Calu3 (cell line): ENCODE data around the gene FBXL7. TPM values are rescaled to one million over a fixed set of nuclear protein-coding genes. Genes with fewer than 3 reads are reported as not detected.

Source experiments
- BruUV-seq: library from RNA; stranded (reverse); fragments of 400-500 nt; replicated peaks from 2 replicates; lab custom pipeline; 2021; lab: Mats Ljungman, UMichigan
- CTCF ChIA-PET: fragments of 300-600 bp; sonication (Branson Sonifier 250); formaldehyde crosslinking; loops from one replicate; lab custom pipeline; 2022; ENCODE audit warnings: antibody characterized with exemption; lab: Charles Lee
- DNase-seq: peaks from one replicate; pipeline ENCODE4 v3.0.0; 2022
- H3K27ac Mint-ChIP-seq: one replicate; pipeline ENCODE4 v1.8.0; 2022; ENCODE audit warnings: mixed read lengths; ENCODE audit not compliant: unreplicated experiment
- H3K27me3 Mint-ChIP-seq: one replicate; pipeline ENCODE4 v1.8.0; 2022; ENCODE audit warnings: mixed read lengths; ENCODE audit not compliant: unreplicated experiment
- H3K36me3 Mint-ChIP-seq: one replicate; pipeline ENCODE4 v1.8.0; 2022; ENCODE audit warnings: mild to moderate bottlenecking, moderate library complexity, mixed read lengths; ENCODE audit not compliant: insufficient read depth, unreplicated experiment
- H3K4me1 Mint-ChIP-seq: one replicate; pipeline ENCODE4 v1.8.0; 2022; ENCODE audit warnings: mild to moderate bottlenecking, low read depth, mixed read lengths; ENCODE audit not compliant: unreplicated experiment
- H3K4me3 Mint-ChIP-seq: one replicate; pipeline ENCODE4 v1.8.0; 2022; ENCODE audit warnings: mild to moderate bottlenecking, low read depth, moderate library complexity, mixed read lengths; ENCODE audit not compliant: unreplicated experiment
- H3K9me3 Mint-ChIP-seq: one replicate; pipeline ENCODE4 v1.8.0; 2022; ENCODE audit warnings: low read depth, mixed read lengths; ENCODE audit not compliant: unreplicated experiment
- intact Hi-C: fragments of 100-400 bp; cut with micrococcal nuclease; formaldehyde crosslinking; loops from one replicate; pipeline ENCODE4 v1.10.0; 2022; ENCODE audit not compliant: unreplicated experiment
- total RNA-seq: library from RNA; stranded (reverse); gene quantifications from 2 replicates; pipeline ENCODE4 v1.2.3, GENCODE V29; 2022
- TF ChIP-seq, protein P1 (sequence below): fragments of 200-600 bp; IDR thresholded peaks from one replicate; pipeline ENCODE4 v1.8.0; 2022; ENCODE audit warnings: antibody characterized with exemption; ENCODE audit not compliant: unreplicated experiment

Gene FBXL7
- total RNA-seq, 1 experiment from 2014 or later, result not detected

DNA sequence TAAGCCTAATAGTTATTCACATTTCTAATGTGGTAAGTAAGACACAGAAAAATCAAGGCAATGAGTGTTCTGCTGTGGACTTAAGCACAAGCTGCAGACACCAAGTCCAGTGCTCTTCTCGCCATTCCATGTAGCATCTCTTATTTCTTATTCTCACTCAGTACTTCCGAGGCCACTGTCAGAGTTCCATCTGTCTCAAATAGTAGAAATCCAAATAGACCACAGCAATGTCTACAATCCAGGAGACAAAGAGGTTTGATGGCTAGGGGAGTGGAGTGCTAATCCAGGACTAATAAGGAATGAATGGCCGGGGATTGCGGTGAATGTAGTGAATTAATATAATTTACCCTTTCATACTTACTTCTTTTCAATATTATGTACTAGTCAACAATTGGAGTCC lies 147.3 kb downstream of the FBXL7 start:
- Mint-ChIP-seq H3K4me1 (no peaks in the 10 kb centered on the region), H3K27me3 (no peaks in the 10 kb centered on the region), H3K4me3 (no peak overlapping the region), H3K27ac (no peak overlapping the region), H3K36me3 (no peaks in the 10 kb centered on the region), H3K9me3 (peaks cover 6% of the 10 kb centered on the region)
- DNase-seq, result no peak
- BruUV-seq, result no TSS peak
- intact Hi-C loops, result no loop called here
- TF ChIP-seq, protein P1, sequence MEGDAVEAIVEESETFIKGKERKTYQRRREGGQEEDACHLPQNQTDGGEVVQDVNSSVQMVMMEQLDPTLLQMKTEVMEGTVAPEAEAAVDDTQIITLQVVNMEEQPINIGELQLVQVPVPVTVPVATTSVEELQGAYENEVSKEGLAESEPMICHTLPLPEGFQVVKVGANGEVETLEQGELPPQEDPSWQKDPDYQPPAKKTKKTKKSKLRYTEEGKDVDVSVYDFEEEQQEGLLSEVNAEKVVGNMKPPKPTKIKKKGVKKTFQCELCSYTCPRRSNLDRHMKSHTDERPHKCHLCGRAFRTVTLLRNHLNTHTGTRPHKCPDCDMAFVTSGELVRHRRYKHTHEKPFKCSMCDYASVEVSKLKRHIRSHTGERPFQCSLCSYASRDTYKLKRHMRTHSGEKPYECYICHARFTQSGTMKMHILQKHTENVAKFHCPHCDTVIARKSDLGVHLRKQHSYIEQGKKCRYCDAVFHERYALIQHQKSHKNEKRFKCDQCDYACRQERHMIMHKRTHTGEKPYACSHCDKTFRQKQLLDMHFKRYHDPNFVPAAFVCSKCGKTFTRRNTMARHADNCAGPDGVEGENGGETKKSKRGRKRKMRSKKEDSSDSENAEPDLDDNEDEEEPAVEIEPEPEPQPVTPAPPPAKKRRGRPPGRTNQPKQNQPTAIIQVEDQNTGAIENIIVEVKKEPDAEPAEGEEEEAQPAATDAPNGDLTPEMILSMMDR, result no peak
- CTCF ChIA-PET, result no interaction called here

DNA sequence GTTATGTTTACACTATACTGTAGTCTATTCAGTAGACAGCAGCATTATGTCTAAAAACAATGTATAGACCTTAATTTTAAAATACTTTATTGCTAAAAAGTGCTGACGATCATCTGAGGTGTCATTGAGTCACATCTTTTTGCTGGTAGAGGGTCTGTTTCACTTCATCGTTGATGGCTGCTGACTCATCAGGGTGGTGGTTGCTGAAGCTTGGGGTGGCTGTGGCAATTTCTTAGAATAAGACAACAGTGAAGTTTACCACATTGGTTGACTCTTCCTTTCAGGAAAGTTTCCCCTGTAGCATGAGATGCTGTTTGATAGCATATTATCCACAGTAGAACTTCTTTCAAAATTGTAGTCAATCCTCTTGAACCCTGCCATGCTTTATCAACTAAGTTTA lies 150.3 kb downstream of the FBXL7 start:
- no TSS peak for BruUV-seq
- Mint-ChIP-seq H3K27ac (no peak overlapping the region), H3K4me1 (no peaks in the 10 kb centered on the region), H3K27me3 (no peaks in the 10 kb centered on the region), H3K4me3 (no peak overlapping the region), H3K36me3 (no peaks in the 10 kb centered on the region), H3K9me3 (peaks cover 3% of the 10 kb centered on the region)
- TF ChIP-seq, protein P1, result no peak
- intact Hi-C loops, result no loop called here
- CTCF ChIA-PET, result no interaction called here
- DNase-seq, result no peak

DNA sequence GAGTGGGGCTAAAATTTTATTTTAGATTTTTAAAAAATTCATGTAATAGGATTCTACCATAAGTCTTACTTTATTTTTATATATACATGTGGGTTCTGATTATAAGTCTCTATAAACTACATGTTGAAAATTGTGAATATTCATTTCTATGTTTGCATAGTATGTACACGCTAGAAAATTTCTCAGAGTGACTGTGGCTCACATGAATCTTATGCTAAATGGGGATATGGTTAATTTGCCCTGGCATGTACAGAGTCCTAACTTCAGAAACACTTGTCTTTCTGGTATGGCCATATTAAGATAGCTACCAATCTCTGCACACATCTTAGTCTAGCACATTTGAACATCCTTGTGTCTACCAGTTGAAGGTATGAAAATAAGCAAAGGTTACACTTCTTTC lies 154.8 kb downstream of the FBXL7 start:
- intact Hi-C loops, result no loop called here

DNA sequence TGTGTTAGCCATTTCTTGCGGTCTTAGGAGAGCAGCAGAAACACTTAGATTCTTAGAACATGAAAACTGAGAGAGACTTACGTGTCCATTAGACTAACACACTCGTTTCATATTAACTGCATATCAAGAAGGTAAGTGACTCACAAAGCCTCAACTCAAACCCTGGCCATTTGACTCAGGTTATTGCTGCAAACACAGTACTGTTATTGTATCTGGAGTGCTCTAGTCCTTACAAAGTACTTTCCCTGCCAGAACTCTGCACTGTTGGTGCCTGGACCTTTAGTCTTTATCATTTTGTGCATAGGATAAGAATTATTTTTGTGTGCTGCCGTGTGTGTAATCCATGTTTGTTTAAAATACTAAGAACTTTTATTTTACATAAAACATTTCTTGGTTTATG lies 155.7 kb downstream of the FBXL7 start:
- Mint-ChIP-seq H3K27me3 (no peaks in the 10 kb centered on the region), H3K36me3 (no peaks in the 10 kb centered on the region), H3K4me3 (no peak overlapping the region), H3K9me3 (peaks cover 5% of the 10 kb centered on the region), H3K27ac (no peak overlapping the region), H3K4me1 (no peaks in the 10 kb centered on the region)
- CTCF ChIA-PET, result no interaction called here
- DNase-seq, result no peak
- intact Hi-C loops, result no loop called here
- TF ChIP-seq, protein P1, result no peak
- no TSS peak for BruUV-seq

More for the DNA sequence above, 154.8 kb downstream of the FBXL7 start:
- TF ChIP-seq, protein P1, result no peak
- CTCF ChIA-PET, result no interaction called here
- Mint-ChIP-seq H3K36me3 (no peaks in the 10 kb centered on the region), H3K4me1 (no peaks in the 10 kb centered on the region), H3K9me3 (peaks cover 5% of the 10 kb centered on the region), H3K27ac (no peak overlapping the region), H3K4me3 (no peak overlapping the region), H3K27me3 (no peaks in the 10 kb centered on the region)
- DNase-seq, result no peak
- BruUV-seq, result no TSS peak
